NCI-H1105 (cell line): Measurements from ENCODE around the gene PIP5K1B.

Experiments used
- DNase-seq: peaks from one replicate; lab custom pipeline; 2025; lab: John Stamatoyannopoulos, UW

PIP5K1B gene

DNA sequence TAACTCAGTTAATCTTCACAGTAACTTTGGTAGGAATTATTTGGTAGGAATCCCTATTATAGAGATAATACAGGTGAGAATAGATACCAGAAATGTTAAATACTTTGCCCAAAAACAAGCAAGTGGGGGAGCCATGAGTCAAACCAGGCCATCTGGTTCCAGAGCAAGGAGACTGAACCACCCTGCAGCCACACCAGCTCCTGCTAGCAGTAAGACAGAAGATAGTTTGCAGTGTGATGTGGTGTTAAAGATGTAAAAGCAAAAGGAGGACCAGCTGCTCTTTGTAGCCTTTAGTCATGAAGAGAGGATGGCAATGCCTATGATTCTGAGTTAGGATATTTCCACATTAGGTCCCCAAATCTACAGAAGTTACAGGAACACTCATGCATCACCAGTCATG lies 207.5 kb downstream of the PIP5K1B start:
- DNase-seq, result no peak

GRCh38 chr9:68913054-68913453 lies 208.0 kb downstream of the PIP5K1B start:
- no peak for DNase-seq

DNA sequence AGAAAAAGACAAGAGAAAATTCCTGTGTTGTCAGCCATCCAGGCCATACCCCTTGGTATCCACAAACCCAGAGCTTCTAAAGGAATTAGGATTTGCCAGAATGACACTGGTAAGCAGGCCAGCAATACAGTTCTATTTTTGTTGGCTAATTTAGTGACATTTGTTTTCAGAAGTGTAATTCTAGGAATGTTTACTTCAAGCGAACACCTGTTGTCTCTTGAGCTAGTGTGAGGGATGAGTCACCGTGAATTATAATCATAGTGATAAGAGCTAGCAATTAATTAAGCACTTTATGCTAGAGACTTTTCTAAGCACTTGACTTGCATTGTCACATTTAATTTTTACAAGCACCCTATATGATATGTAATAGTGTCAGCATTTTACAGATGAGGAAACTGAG lies 209.7 kb downstream of the PIP5K1B start:
- no peak for DNase-seq

DNA sequence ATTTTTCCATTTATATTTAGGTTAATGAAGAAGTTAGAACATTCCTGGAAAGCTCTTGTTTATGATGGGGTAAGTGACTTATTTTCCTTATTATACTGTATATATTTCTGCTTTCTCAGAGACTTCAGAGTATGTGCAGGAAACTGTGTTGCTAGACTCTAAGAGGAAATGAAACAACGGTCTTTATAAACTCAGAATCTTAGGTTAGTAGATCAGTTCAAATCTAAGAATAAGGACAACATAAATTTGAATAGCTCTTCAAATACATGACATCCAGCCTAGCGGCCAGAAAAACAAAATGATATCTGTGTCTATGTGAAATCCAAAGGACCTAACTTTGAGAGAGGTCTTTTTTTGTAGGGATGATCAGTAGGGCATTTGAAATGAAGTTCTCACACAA lies 214.6 kb downstream of the PIP5K1B start:
- no peak for DNase-seq

DNA sequence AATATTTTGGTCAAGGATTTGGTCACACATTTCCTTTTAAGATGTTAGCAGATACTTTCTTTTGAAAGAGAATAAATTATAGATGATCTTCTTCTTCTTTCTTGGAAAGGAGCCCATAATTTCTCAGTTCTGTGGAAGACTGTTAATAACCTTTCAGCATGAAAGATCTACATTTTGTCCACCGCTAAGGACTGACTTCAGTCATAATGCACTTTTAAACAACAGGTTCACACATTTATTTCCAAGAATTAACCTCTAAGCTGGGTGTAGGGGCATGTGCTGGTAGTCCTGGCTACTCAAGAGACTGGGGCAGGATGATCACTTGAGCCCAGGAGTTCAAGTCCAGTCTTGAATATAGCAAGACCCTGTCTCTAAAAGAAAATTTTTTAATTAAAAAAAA lies 215.9 kb downstream of the PIP5K1B start:
- no peak for DNase-seq

DNA sequence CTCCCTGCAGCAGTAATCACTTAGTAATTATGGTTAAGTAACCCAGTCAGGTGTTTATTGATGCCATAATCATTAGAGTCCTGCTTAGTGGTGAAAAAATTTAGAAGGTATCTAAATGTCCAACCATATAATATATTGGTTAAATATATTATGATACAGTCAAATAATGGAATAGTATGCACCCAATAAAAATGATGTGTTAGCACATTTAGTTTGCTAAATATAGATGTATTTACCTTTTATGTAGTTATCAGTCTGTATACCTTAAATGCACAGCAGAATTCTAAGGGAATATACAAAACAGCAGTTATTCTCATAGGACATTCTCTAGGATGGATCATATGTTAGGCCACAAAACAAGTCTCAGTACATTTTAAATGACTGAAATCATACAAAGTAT lies 218.4 kb downstream of the PIP5K1B start:
- no peak for DNase-seq

DNA sequence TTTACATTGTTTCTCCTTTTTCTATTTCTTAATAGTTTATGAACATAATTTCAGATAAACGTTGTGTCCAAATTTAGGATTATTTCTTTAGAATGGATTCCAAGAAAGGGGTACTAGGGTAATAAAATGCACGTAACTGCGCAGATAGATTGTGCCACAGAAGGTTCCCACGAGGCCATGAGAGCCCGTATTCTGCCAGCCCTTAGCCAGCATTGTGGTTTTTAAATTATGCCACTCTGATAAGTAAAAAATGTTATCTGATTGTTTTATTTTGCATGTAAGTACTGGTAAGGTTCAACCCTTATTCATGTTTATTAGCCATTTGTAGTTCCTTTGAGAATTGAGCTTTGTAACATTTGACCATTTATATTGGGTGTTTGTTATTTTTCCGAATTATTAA lies 220.1 kb downstream of the PIP5K1B start:
- no peak for DNase-seq

DNA sequence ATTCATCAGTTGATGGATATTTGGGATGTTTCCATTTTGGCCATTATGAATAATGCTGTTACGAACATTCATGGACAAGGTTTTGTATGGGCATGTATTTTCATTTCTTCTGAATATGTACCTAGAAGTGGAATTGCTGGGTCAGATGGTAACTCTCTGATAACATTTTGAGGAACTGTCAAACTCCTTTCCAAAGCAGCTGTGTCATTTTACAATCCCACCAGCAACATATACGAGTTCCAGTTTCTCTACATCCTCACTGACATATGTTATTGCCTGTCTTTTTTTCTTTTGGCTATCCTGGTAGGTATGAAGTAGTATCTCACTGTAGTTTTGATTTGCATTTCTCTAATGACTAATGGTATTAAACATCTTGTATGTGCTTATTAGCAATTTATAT lies 222.1 kb downstream of the PIP5K1B start:
- no peak for DNase-seq

DNA sequence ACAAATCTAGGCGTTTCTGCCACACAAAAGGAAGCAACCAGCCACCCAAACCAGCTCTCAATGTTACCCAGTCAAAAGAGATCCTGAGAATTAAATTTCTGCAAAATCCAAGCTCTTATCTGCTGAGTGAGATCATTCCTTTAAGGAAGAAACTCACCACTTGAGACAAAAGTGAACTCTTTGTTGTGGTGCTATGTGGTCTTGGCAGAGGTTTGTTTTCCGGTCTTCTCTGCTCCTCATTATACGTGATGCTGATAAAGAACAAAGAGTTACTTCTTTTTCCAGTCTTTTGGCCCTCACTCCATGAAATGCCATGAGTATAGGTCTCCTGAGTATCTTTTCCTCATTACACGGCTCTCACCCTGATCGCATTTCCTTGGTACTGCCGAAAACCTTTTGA lies 226.8 kb downstream of the PIP5K1B start:
- no peak for DNase-seq

DNA sequence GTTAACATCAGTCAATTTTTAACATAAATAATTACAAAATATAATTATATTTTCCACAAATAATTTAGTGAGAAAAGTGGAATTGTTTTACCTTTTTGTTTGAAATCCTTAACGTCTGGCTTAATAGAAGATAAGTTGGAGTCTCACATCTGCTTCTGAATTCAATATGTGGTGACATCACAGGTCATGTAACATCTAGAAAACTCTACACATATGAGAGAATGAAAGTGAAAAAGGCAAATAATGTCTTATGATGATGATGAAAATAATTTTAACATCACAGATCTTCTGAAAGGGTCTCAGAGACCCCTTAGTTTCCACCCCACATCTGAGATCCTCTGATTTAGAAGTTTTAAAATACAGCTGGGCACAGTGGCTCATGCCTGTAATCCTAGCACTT lies 227.4 kb downstream of the PIP5K1B start:
- DNase-seq, result no peak

- no peak for DNase-seq
These were observed 228.6 kb downstream of the PIP5K1B start for GRCh38 chr9:68933434-68934328.

GRCh38 chr9:68934329-68934644 lies 229.2 kb downstream of the PIP5K1B start:
- no peak for DNase-seq

GRCh38 chr9:68940573-68940972 lies 235.5 kb downstream of the PIP5K1B start:
- no peak for DNase-seq

DNA sequence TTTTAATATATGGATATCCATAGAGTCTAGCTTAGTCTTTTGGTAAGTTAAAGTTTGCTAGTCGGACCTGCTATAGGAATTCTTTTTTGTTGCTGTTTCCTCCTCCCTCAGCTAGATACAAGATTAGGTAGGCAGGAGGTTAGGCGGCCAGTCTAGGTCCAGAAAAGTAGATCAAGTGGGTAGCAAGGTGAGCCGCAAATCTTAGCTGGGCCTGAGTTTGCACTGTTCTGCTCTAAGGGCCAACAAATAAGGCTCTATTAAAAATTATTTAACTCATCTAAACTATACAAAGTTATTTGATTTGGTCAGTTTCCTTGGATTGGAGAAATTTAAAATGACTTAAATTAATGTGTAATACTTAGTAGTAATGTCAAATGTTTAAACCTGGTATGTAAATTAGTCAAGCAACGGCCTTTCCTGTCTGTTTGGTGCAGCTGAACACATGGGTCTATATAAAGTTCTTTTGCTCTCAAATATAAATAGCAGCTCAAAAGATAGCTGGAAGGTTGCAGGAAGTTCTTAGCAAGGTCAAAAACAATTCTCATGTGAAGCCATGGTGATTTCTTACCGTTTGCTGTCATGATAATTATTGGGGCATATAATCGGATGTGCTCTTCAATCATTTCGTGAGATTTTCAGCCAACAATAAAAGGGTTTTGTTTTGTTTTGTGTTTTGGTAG lies 236.9 kb downstream of the PIP5K1B start:
- no peak for DNase-seq

DNA sequence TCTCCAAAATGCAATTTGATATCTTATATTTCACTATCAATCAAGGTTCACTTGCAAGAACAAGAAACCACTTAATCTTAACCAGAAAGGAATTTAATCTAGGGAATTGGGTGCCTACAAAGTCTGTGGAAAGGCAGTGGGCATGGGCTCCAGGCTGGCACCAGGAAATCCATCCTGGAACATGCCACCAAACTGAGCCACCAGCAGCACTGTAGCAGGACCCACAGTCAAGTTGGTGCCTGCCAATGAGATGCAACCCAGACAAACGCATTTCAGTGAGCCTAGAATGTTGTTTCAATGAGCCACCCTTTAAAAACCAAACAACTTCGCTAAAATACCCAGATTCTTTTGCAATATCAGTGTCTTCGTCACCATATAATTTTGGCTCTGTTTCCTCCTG lies 237.8 kb downstream of the PIP5K1B start:
- no peak for DNase-seq

DNA sequence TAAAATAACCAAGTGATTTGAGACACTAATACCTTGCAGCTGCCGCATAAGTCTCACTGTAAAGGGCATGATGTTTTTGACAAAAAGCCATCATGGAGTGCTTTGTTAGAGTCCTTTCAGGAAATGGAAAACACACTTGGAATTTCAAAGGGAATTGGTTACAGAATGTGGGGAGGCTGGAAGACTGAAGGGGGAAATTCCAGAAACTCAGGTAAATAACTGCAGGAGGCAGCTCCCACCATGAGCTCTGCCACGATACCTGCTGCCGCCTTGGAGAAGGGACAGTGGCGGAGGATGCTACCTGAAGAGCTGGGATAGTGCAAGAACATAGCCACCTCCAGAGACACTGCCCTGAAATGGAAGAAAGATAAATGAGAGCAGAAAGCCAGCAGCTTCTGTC lies 242.0 kb downstream of the PIP5K1B start:
- DNase-seq, result no peak

GRCh38 chr9:68947842-68948569 lies 243.0 kb downstream of the PIP5K1B start:
- DNase-seq, result no peak

DNA sequence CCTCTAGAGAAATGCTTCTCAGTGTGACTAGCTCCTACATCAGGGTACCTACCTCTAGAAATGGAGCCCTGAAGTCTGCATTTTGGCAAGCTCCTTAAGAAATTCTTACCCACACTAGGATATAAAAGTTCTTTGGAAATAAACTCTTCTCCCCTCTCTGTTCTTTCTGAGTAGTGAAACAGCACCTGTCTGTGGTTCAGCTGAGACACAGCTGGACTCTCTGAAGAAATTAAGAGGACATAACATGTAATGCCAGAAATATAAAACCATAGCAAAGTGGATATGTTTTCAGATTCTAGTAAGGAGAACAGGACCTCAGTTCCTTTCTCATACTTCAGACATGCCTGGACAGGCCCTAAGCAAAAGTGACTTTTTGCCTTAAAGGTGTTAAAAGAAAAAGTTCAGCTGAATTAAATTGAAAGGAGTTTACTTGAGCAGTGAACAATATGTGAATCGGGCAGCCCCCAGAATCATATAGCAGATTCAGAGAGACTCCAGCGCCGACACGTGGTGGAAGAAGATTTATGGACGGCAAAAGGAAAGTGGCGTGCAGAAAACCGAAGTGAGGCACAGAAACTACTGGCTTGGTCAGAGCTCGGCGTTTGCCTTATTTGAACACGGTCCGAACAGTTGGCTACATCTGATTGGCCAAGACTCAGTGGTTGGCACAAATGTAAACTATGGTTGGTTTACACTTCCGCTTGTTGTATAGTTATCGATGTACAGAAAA lies 244.4 kb downstream of the PIP5K1B start:
- DNase-seq, result no peak

DNA sequence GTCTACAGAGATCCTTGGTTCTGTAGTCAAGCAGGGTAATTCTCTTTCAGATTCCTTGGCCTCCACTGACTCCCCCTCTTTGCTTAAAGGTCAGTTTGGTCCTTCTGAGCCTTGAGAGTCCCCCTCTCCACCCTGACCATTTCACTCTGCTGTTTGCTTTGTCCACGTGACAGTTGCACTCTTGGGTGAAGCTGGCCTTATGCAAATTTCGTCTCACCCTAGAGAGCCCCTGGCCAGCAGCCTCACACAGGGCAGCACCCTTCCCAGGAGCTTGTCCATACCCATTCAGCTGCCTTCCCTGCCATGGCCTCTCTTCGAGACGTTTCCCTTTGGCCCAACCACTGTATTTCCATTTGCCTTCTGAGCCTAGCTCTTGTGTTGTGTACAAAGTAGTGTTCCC lies 245.1 kb downstream of the PIP5K1B start:
- no peak for DNase-seq

- no peak for DNase-seq
These were observed 245.6 kb downstream of the PIP5K1B start for GRCh38 chr9:68950689-68951088.

GRCh38 chr9:68951879-68952659 lies 247.0 kb downstream of the PIP5K1B start:
- DNase-seq, result no peak

GRCh38 chr9:68953771-68954170 lies 248.7 kb downstream of the PIP5K1B start:
- no peak for DNase-seq
